Glutamatergic neuron (in vitro differentiated cells): ENCODE measurements around the gene MT1M. TPM values are rescaled to one million over a fixed set of nuclear protein-coding genes. Genes with fewer than 3 reads are reported as not detected.
"Not testable (repeated sequence)": the region's sequence is repeated elsewhere in the genome, so short reads cannot be mapped to it uniquely, and the experiment has no call there.

Source experiments
- DNase-seq: peaks from one replicate; pipeline ENCODE4 v3.0.0; 2022
- H3K27ac Mint-ChIP-seq: one replicate; pipeline ENCODE4 v1.8.0; 2020; ENCODE audit warnings: mild to moderate bottlenecking, mixed read lengths, inconsistent platforms; ENCODE audit not compliant: unreplicated experiment
- H3K27me3 Mint-ChIP-seq: one replicate; pipeline ENCODE4 v1.8.0; 2020; ENCODE audit warnings: mild to moderate bottlenecking, moderate library complexity, mixed read lengths, inconsistent platforms; ENCODE audit not compliant: unreplicated experiment
- H3K36me3 Mint-ChIP-seq: one replicate; pipeline ENCODE4 v1.8.0; 2020; ENCODE audit warnings: mild to moderate bottlenecking, mixed read lengths, inconsistent platforms; ENCODE audit not compliant: unreplicated experiment
- H3K4me1 Mint-ChIP-seq: one replicate; pipeline ENCODE4 v1.8.0; 2020; ENCODE audit warnings: mild to moderate bottlenecking, low read depth, mixed read lengths, inconsistent platforms; ENCODE audit not compliant: unreplicated experiment
- H3K4me3 Mint-ChIP-seq: one replicate; pipeline ENCODE4 v1.8.0; 2020; ENCODE audit warnings: mild to moderate bottlenecking, mixed read lengths, inconsistent platforms; ENCODE audit not compliant: unreplicated experiment
- H3K9me3 Mint-ChIP-seq: one replicate; pipeline ENCODE4 v1.8.0; 2020; ENCODE audit warnings: mild to moderate bottlenecking, moderate library complexity, mixed read lengths, inconsistent platforms; ENCODE audit not compliant: unreplicated experiment
- CTCF ChIP-seq: fragments of 200-600 bp; sonication (generic); IDR thresholded peaks from one replicate; pipeline ENCODE4 v1.5.0; 2021; ENCODE audit not compliant: partially characterized antibody, unreplicated experiment
- long read RNA-seq: library from polyadenylated mRNA; unstranded; transcript quantifications from one replicate; pipeline ENCODE4 v2.0.0, GENCODE V29; 2020; ENCODE audit not compliant: unreplicated experiment
- total RNA-seq: library from RNA; stranded (reverse); fragmentation: NEBNext Ultra II Directional; extraction: Animal tissue kit (Norgen Biotek cat#: 25700); gene quantifications from one replicate; pipeline ENCODE4 v1.2.1, GENCODE V29; 2021; ENCODE audit not compliant: unreplicated experiment

Gene MT1M
- total RNA-seq, result not detected
- long read RNA-seq, result 0 reads

- no peak for DNase-seq
- H3K4me1 Mint-ChIP-seq, result peaks cover 11% of the 10 kb centered on the region
- H3K36me3 Mint-ChIP-seq, result no peaks in the 10 kb centered on the region
- H3K4me3 Mint-ChIP-seq, result peak within 1 kb of the TSS; percentile 85
- no peak for TF ChIP-seq CTCF
- no peak within 1 kb of the TSS for H3K27ac Mint-ChIP-seq
- peaks cover 28% of the 10 kb centered on the region for H3K27me3 Mint-ChIP-seq
- H3K9me3 Mint-ChIP-seq, result peaks cover 9% of the 10 kb centered on the region
Measured at GRCh38 chr16:56632156-56632847, at the start of gene MT1M. TSS of gene MT1M (plus strand) at chr16:56632659. CDS start at chr16:56632732, 73 bp downstream.

- H3K36me3 Mint-ChIP-seq, H3K4me3 Mint-ChIP-seq, H3K27ac Mint-ChIP-seq, DNase-seq, H3K4me1 Mint-ChIP-seq, H3K27me3 Mint-ChIP-seq, H3K9me3 Mint-ChIP-seq: not testable (repeated sequence)
Measured at GRCh38 chr16:56582911-56583310, 49.5 kb upstream of the MT1M start.

- Mint-ChIP-seq H3K36me3 (no peaks in the 10 kb centered on the region), H3K9me3 (peaks cover 4% of the 10 kb centered on the region), H3K4me1 (no peaks in the 10 kb centered on the region), H3K4me3 (no peak overlapping the region), H3K27ac (no peak overlapping the region), H3K27me3 (peaks cover 6% of the 10 kb centered on the region)
- no peak for TF ChIP-seq CTCF
- DNase-seq, result no peak
Measured at GRCh38 chr16:56583351-56584168, 48.9 kb upstream of the MT1M start.

GRCh38 chr16:56584276-56584675, 48.2 kb upstream of the MT1M start:
- no peak for TF ChIP-seq CTCF
- Mint-ChIP-seq H3K27ac (no peak overlapping the region), H3K4me3 (no peak overlapping the region), H3K36me3 (no peaks in the 10 kb centered on the region), H3K4me1 (no peaks in the 10 kb centered on the region), H3K9me3 (peaks cover 8% of the 10 kb centered on the region), H3K27me3 (peaks cover 9% of the 10 kb centered on the region)
- DNase-seq, result no peak

- Mint-ChIP-seq H3K27ac (no peak overlapping the region), H3K27me3 (peaks cover 14% of the 10 kb centered on the region), H3K4me1 (no peaks in the 10 kb centered on the region), H3K4me3 (peak overlapping the region; percentile 94), H3K36me3 (no peaks in the 10 kb centered on the region), H3K9me3 (peaks cover 15% of the 10 kb centered on the region)
- no peak for TF ChIP-seq CTCF
- no peak for DNase-seq
Measured at GRCh38 chr16:56588781-56589140, 43.7 kb upstream of the MT1M start.
